ENCODE data around the gene TMUB1. TPM values are rescaled to one million over a fixed set of nuclear protein-coding genes. Genes with fewer than 3 reads are reported as not detected.

TMUB1 gene
- total RNA-seq, 4 donors from 2014 or later = 2.9 to 32.8 (median 8.6) TPM

DNA sequence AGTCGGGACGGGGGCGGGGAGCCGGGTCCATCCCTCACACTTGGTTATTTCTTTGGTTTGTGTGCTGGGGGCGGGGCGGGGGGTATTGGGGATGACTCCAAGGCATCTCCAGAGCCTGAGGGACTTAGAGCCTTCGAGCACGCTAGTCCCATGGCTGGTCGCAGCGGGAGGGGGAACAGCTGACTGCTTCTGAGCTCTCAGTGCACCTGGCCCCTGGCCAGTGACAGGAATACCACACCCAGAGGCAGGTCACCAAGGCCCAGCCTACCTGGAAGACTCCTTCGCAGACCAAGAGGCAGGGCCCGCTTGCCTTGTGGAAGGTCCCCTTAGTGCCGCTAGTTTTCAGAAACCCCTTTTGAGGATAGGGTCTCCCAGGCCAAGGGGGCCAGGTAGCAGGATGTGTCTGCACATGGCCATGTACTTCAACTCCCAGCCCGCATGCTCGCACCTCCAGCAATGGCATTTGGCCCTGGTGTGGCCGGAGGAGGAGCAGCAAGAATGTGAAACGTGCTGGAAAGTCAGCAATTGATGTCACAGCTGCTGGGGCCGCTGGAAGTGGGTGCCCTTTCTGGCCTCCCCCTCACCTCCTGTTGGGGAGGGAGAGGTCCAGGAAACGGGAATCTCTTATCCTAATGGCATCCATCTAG lies 43.3 kb upstream of the TMUB1 start:
- no peaks in the 10 kb centered on the region for H3K36me3 ChIP-seq
- peaks cover 0 to 10% of the 10 kb centered on the region in 2 donors for H3K4me1 ChIP-seq
- no peak overlapping the region for H3K4me3 ChIP-seq
- H3K9me3 ChIP-seq = no peaks in the 10 kb centered on the region
- intact Hi-C loops (cut with DNase I; ENCODE audit: low total_unique reads) = no loop called here
- H3K27ac ChIP-seq = no peak overlapping the region
- H3K27me3 ChIP-seq = no peaks in the 10 kb centered on the region
- DNase-seq = no peak
- TF ChIP-seq, protein P1, sequence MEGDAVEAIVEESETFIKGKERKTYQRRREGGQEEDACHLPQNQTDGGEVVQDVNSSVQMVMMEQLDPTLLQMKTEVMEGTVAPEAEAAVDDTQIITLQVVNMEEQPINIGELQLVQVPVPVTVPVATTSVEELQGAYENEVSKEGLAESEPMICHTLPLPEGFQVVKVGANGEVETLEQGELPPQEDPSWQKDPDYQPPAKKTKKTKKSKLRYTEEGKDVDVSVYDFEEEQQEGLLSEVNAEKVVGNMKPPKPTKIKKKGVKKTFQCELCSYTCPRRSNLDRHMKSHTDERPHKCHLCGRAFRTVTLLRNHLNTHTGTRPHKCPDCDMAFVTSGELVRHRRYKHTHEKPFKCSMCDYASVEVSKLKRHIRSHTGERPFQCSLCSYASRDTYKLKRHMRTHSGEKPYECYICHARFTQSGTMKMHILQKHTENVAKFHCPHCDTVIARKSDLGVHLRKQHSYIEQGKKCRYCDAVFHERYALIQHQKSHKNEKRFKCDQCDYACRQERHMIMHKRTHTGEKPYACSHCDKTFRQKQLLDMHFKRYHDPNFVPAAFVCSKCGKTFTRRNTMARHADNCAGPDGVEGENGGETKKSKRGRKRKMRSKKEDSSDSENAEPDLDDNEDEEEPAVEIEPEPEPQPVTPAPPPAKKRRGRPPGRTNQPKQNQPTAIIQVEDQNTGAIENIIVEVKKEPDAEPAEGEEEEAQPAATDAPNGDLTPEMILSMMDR (IDR thresholded peaks at IDR 0.05) = no peak
- TF ChIP-seq POLR2A (IDR thresholded peaks at IDR 0.05) = no peak

DNA sequence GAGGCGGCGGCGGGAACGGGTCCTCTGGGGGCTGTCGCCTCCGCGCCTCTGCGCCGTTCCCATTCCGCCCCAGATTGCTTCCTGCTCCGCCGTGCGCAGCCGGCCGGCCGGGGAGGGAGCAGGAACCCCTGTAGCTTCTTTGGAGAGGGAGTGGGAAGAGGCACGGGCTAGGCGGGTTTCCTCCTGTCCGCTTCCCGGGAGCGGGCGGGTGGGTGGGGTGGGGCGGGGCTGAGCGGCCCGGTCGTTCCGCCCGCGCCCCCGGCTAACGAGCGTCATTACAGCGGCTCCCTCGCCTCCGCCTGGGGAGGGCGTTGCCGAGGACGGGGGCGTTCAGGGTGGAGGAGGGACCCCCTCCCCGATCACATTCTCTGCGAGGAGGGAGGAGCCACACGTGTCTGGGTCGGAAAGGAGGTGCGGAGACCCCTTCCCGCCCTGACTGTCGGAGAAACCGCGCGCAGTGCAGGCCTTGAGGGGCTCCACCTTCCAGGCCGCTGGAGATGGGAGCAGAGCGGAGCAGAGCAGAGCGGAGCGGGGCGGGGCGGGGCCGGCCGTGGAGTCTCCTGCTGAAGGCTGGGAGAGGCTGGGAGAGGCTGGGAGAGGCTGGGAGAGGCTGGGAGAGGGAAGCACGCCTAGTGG lies 42.7 kb upstream of the TMUB1 start:
- no peak for DNase-seq
- no peaks in the 10 kb centered on the region for H3K27me3 ChIP-seq
- H3K4me1 ChIP-seq = peaks cover 0 to 10% of the 10 kb centered on the region in 2 donors
- intact Hi-C loops (cut with DNase I; ENCODE audit: low total_unique reads) = no loop called here
- H3K27ac ChIP-seq = no peak overlapping the region
- TF ChIP-seq, protein P1 (IDR thresholded peaks at IDR 0.05) = no peak
- no peak for TF ChIP-seq POLR2A (IDR thresholded peaks at IDR 0.05)
- H3K9me3 ChIP-seq = no peaks in the 10 kb centered on the region
- H3K36me3 ChIP-seq = no peaks in the 10 kb centered on the region
- peak overlapping the region; percentile 10 to 24 for H3K4me3 ChIP-seq

DNA sequence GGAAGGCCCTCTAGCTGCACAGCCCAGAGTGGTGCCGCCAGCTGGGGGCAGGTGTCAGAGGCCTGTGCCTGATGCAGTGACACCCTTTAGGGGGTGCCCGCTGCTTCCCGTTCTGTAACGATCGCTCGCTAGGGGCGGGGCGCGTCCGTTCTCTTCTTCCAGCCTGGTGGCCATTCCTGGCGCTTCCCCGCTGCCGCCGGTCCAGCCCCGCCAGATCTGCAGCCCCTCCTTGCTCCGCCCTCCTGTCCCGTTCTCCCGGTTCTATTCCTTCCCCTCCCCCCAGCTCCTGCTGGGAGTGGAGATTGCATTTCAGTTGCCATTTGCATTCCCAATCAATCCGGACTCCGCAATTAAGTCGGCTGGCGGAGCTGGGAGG lies 42.2 kb upstream of the TMUB1 start:
- DNase-seq = no peak
- no peaks in the 10 kb centered on the region for H3K27me3 ChIP-seq
- H3K4me3 ChIP-seq = peak overlapping the region; percentile 10 to 24
- intact Hi-C loops (cut with DNase I; ENCODE audit: low total_unique reads) = no loop called here
- no peak overlapping the region for H3K27ac ChIP-seq
- no peaks in the 10 kb centered on the region for H3K36me3 ChIP-seq
- TF ChIP-seq, protein P1 (IDR thresholded peaks at IDR 0.05) = no peak
- TF ChIP-seq POLR2A (IDR thresholded peaks at IDR 0.05) = no peak
- H3K4me1 ChIP-seq = peaks cover 0 to 10% of the 10 kb centered on the region in 2 donors
- H3K9me3 ChIP-seq = no peaks in the 10 kb centered on the region

DNA sequence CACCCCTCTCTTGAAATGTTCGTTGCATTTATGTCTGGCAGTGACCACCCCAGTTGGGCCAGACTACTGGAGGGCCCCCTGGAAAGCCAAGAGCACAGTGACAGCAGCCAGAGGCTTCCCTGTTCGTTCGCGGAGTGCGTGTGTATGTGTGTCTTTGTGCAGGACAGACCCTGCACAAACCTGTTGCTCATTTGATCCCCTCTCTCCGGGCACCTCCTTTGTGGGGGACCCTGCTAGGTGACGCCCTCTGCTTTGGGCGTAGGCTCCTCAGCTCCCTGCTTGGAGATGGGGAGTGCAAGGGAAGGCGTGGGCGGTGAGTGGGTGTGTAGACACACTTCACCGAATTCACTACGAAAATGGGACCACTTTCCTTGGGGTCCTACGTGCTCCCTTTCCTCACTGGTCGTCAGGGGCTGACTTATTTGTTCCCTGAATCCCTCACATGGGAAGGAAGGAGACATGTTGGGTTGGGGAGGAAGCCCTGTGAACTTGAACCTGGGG lies 41.7 kb upstream of the TMUB1 start:
- H3K4me3 ChIP-seq = no peak overlapping the region
- H3K27me3 ChIP-seq = no peaks in the 10 kb centered on the region
- peaks cover 0 to 10% of the 10 kb centered on the region in 2 donors for H3K4me1 ChIP-seq
- H3K9me3 ChIP-seq = no peaks in the 10 kb centered on the region
- H3K36me3 ChIP-seq = no peaks in the 10 kb centered on the region
- TF ChIP-seq POLR2A (IDR thresholded peaks at IDR 0.05) = no peak
- H3K27ac ChIP-seq = no peak overlapping the region
- no peak for DNase-seq
- intact Hi-C loops (cut with DNase I; ENCODE audit: low total_unique reads) = no loop called here

DNA sequence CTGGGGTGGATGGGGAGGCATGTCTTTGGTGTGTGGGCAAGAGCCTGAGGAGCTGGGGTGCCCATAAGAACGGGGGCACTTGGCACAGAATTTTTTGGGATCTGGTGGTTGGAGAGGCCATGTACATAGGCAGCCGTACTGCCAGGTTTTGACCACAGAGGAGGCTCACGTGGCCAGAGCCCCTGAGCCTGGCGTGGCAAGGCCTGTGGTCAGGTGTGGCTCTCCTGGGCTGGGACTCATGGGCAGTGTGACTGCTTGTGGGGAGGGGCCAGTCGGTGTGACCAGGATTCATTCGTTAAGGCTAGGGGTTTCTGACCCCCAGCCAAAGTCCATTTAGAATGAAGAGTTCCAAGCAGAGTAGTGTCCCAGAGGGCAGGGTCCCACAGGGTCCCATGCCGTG lies 41.2 kb upstream of the TMUB1 start:
- Histone ChIP-seq H3K27me3 (no peaks in the 10 kb centered on the region), H3K27ac (no peak overlapping the region), H3K4me3 (no peak overlapping the region), H3K36me3 (no peaks in the 10 kb centered on the region), H3K9me3 (no peaks in the 10 kb centered on the region), H3K4me1 (peaks cover 0 to 10% of the 10 kb centered on the region in 2 donors)
- TF ChIP-seq, protein P1 (IDR thresholded peaks at IDR 0.05) = no peak
- TF ChIP-seq POLR2A (IDR thresholded peaks at IDR 0.05) = no peak
- intact Hi-C loops (cut with DNase I; ENCODE audit: low total_unique reads) = no loop called here
- no peak for DNase-seq
